NCI-H2029 (cell line): Measurements from ENCODE around the gene HDGFL2.

Experiments
- DNase-seq: peaks from one replicate; lab custom pipeline; 2025; lab: John Stamatoyannopoulos, UW

Gene HDGFL2

DNA sequence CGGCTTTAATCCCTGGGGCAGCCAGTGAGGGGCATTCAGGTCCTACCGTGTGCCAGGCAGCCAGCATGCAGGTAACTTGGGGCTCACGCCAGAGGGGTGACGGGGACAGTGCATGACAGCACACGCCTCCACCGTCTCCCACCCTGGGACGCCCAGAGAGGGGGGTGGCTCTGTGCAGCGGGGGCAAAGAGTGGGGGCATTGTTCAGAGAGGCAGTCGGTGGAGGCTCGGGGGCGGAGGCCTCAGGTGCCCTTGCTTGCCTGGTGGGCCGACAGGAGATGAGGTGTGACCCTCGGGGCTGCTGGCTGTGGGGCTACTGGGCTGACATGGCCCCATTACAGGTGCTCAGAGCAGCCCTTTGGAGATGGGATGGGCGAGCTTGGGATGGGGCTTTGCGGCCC lies 27.8 kb downstream of the HDGFL2 start:
- DNase-seq: no peak

- no peak for DNase-seq
Measured at GRCh38 chr19:4500841-4501591, 28.9 kb downstream of the HDGFL2 start.

- DNase-seq: no peak
Measured at GRCh38 chr19:4501691-4502090, 29.6 kb downstream of the HDGFL2 start.

- no peak for DNase-seq
Measured at GRCh38 chr19:4502282-4503131, 30.4 kb downstream of the HDGFL2 start.

DNA sequence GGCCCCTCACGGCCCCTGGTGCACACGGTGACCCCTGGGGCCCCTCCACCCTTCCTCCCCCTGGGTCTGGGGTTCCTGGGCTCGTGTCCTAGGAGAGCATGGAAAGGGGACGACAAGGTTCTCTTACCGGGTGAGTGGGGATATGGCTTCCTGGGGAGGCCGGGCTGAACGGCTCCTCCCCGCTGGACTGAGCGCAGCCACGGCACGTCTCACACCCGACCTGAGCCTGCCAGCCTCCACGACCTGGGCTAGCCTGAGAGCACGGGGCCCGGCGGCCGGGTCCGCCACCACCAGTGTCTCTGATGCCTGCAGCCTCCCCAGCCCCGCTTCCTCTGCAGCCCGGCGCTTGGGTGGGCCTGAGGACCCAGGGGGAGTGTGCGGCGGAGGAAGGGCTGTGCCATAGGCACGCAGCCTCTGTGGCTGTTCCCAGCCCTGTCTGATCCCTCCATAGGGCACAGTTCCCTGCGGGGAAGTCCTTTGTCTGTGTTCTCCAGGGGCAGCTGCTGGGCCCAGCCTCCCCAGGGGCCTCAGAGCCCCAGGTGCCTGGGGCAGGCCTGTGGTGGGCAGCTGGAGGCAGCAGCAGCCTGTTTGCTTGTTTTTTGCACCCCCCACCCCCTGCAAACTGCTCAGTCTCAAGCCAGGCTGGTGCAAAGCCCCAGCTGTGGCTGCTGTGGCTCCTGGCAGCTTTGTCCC lies 31.2 kb downstream of the HDGFL2 start:
- no peak for DNase-seq

GRCh38 chr19:4503825-4504170 lies 31.7 kb downstream of the HDGFL2 start:
- no peak for DNase-seq

GRCh38 chr19:4504297-4504701 lies 32.2 kb downstream of the HDGFL2 start:
- DNase-seq: no peak

DNA sequence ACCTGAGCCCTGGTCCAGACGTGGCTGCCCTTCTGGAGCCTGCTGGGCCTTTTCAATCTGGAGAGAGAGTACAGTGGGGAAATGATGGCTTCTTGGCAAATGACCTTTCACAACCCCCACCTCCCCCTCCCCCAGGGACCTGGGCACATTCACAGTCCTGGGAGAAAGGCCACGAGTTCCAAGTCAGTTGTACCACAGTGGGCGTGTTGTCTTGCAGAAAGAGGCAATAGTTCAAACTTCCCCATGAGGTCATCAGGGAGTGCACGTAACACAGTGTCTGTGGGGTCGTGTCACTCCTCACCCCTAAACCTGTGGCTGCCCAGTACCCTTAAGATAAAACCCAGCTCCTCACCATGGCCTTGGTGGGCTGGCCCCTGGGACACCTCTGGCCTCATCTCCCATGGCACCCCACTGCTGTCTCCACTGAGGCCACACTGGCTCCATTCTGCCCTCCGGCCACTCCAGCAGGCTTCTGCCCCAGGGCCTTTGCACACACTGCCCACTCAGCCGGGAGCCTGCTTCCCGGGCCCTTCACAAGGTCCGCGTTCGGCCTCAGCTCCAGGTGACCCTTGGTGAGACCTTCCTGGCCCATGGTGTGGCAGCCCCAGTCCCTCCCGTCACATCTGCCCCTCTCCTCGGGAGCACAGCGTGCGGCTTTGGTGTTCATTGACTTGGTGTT lies 32.9 kb downstream of the HDGFL2 start:
- no peak for DNase-seq

GRCh38 chr19:4505570-4506448 lies 33.7 kb downstream of the HDGFL2 start:
- no peak for DNase-seq

DNA sequence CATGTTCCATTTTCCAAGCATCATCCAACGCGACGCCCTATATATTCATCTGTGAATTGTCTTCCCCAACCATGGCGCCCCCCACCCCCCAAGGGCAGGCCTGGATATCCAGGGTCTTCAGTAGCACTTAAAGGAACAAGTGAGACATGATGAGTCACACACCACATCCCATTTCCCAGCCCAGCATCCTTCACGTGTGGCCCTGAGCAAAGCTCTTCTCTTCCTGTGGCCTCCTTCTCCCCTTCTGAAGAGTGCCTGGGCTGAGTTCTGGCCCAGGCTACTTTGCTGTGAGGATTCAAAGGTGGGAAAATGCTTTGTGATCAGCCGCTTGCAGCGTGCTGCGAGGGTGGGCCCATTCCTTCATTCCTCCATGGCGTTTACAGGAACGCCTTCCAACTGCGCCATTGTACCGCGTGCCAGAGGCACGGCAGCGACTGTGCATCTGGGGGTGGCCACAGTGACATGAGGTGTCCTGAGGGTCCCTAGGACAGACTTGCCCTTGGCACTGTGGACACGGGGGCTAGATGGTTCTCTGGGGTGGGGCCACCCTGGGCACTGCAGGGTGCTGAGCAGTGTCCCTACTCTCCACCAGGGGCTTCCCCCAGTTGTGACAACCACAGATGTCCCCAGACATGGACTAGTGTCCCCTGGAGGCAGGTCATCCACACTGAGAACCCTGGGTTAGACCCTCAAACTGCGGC lies 34.5 kb downstream of the HDGFL2 start:
- DNase-seq: no peak

DNA sequence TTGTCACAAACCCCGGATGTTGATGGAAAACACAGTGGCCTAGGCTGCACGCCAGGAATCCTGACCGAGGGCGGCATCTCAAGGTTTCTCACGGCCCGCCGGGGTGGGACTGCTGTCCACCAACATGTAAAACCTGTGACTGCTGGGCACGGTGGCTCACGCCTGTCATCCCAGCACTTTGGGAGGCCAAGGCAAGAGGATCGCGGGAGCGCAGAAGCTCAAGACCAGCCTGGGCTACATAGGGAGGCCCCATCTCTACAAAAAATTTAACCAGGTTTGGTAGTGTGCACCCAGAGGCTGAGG lies 35.0 kb downstream of the HDGFL2 start:
- DNase-seq: no peak

GRCh38 chr19:4507804-4508203 lies 35.7 kb downstream of the HDGFL2 start:
- DNase-seq: no peak

DNA sequence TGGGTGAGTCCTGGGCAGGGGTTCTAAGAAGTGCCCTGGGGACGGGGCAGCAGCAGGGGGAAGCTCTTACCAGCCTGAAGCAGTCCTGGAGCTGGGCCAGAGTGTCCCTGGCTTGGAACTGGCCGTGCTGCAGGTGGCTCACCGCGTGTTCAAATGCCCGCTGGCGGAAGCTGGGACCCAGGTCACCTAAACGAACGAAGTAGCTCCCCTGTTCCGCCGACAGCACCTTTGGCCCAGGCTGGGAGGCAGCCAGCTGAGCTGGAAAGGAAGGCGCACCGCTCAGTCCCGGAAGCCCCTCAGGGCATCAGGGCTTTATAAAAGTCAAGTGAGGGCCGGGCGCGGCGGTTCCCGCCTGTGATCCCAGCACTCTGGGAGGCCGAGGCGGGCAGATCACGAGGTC lies 36.6 kb downstream of the HDGFL2 start:
- DNase-seq: no peak

- no peak for DNase-seq
Measured at GRCh38 chr19:4510435-4511255, 38.5 kb downstream of the HDGFL2 start.

DNA sequence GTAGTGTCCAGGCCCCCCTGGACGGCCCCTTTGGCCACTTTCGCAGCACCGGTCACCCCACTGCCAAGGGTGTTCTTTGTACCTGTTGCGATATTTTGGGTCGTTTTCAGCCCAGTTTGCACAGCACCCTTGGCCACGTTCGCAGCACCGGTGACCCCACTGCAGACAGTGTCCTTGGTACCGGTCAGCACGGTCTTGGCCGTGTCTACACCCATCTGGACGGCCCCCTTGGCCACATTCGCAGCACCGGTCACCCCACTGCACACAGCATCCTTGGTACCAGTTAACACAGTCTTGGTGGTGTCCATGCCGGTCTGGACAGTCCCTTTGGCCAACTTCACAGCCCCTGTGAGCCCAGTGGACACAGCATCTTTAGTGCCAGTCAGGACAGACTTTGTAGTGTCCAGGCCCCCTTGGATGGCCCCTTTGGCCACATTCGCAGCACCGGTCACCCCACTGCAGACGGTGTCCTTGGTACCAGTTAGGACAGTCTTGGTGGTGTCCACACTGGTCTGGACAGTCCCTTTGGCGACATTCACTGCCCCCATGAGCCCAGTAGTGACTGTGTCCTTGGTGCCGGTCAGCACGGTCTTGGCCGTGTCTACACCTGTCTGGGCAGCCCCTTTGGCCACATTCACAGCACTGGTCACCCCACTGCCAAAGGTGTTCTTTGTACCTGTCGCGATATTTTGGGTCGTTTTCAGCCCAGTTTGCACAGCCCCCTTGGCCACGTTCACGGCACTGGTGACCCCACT lies 39.4 kb downstream of the HDGFL2 start:
- no peak for DNase-seq

DNA sequence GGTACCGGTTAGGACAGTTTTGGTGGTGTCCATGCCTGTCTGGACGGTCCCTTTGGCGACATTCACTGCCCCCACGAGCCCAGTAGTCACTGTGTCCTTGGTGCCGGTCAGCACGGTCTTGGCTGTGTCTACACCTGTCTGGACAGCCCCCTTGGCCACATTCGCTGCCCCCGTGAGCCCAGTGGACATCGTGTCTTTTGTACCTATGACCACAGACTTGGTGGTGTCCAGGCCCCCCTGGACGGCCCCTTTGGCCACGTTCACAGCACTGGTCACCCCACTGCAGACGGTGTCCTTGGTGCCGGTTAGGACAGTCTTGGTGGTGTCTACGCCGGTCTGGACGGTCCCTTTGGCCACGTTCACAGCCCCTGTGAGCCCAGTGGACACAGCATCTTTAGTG lies 40.0 kb downstream of the HDGFL2 start:
- DNase-seq: no peak

DNA sequence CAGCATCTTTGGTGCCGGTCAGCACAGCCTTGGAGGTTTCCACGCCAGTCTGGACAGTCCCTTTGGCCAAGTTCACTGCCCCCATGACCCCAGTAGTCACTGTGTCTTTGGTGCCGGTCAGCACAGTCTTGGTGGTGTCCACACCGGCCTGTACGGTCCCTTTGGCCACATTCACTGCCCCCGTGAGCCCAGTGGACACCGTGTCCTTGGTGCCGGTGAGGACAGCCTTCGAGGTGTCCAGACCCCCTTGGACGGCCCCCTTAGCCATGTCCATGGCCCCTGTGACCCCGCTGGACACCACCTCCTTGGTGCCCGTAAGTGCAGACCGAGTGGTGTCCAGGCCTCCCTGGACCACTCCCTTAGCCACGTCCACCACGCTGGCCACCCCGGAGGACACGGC lies 41.2 kb downstream of the HDGFL2 start:
- DNase-seq: no peak

GRCh38 chr19:4515732-4516131 lies 43.6 kb downstream of the HDGFL2 start:
- no peak for DNase-seq

DNA sequence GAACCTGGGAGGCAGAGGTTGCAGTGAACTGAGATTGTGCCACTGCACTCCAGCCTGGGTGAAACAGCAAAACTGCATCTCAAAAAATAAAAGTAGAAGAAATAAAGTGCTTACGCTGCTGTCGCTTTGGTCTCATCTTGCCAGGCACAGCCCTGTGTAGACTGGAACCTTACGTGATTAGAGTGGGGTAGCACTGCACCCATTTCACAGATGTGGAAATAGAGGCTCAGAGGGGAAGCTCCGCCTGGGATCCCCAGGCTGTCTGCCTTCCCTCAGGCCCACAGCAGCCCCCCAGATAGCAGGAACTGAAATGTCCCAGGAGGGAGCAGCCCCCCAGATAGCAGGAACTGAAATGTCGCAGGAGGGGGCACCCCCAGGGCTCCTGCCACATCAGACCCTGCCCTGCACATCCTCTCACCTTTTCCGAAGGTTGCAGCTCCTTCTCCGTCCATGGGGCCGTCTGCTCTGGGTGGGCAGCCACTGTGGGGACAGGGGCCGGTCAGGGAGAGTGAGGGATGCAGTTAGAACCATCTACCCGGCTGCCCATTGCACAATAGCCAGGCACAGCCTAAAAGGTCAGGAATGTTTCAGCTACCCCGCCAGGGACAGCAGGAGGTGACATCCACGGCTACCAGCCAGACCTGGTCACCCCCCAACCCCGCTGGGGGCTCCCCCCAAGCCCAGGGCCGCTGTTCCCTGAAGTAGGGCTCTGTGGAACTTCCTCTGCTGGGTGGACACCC lies 44.3 kb downstream of the HDGFL2 start:
- DNase-seq: no peak
